Measurements from ENCODE around the gene MDFI. TPM values are rescaled to one million over a fixed set of nuclear protein-coding genes. Genes with fewer than 3 reads are reported as not detected.

Gene MDFI
- total and polyA plus RNA-seq, 8 donors = 25.9 to 139 (median 108) TPM

DNA sequence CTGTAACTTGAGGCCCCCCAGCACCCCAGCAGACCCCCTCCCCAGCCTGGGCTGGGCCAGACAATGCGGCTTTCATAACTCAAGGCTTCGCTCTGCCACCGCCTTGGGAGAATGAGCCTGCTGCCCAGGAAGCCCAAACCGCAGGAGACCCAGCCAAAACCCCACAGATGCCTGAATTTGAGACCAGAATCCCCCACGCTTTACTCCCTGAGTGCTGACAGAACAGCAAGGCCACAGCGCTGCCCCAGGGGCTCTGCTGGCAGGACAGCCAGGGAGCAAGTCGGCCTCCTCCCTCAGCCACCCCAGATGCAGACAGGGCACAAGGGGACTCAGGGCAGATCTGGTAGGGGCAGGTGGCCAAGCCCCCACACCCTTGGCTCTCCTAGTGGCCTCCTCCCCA, 2.2 kb downstream of the MDFI start:
- TF ChIP-seq, protein P1, sequence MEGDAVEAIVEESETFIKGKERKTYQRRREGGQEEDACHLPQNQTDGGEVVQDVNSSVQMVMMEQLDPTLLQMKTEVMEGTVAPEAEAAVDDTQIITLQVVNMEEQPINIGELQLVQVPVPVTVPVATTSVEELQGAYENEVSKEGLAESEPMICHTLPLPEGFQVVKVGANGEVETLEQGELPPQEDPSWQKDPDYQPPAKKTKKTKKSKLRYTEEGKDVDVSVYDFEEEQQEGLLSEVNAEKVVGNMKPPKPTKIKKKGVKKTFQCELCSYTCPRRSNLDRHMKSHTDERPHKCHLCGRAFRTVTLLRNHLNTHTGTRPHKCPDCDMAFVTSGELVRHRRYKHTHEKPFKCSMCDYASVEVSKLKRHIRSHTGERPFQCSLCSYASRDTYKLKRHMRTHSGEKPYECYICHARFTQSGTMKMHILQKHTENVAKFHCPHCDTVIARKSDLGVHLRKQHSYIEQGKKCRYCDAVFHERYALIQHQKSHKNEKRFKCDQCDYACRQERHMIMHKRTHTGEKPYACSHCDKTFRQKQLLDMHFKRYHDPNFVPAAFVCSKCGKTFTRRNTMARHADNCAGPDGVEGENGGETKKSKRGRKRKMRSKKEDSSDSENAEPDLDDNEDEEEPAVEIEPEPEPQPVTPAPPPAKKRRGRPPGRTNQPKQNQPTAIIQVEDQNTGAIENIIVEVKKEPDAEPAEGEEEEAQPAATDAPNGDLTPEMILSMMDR (IDR thresholded peaks at IDR 0.05) = no peak
- intact Hi-C loops (cut with DNase I) = no loop called here
- H3K27ac ChIP-seq = no peak overlapping the region
- peaks cover 3 to 28% of the 10 kb centered on the region in 2 donors for H3K4me1 ChIP-seq
- ATAC-seq (no peak), DNase-seq (no peak)
- no peak overlapping the region for H3K4me3 ChIP-seq
- peaks cover 17 to 50% of the 10 kb centered on the region in 2 donors for H3K27me3 ChIP-seq
- no peaks in the 10 kb centered on the region for H3K9me3 ChIP-seq
- no peaks in the 10 kb centered on the region for H3K36me3 ChIP-seq

DNA sequence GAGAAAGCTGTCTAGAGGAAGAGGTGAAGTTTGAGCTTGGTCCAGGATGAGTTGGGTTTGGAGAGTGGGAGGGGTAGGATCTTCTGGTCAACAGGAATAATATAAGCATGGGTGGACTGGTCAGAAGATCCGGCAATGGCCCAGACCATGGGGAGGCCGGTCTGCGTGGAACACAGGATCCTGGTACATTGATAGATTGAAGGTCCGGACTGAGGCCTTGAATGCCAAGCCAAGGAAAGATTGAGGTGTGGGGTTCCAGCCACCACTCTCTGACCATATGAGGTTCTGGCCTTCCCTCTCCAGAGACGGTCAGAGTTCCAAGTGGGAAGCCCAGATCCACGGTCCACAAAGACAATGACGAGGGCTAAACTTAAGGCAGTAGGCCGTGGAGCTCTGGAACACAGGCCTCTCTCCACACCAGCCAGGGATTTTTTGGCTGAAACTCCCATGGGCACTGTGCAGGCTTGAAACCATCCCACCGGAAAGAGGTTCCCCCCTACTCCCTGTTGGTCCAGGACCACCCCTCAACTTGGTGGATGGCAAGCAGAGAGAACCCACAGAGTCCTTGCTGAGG, 3.2 kb downstream of the MDFI start:
- no peak for ATAC-seq
- H3K9me3 ChIP-seq = no peaks in the 10 kb centered on the region
- H3K27me3 ChIP-seq = peaks cover 17 to 43% of the 10 kb centered on the region in 2 donors
- no peaks in the 10 kb centered on the region for H3K36me3 ChIP-seq
- TF ChIP-seq, protein P1 (IDR thresholded peaks at IDR 0.05) = no peak
- no peak for DNase-seq
- no peak overlapping the region for H3K4me3 ChIP-seq
- intact Hi-C loops (cut with DNase I) = no loop called here
- H3K4me1 ChIP-seq = peaks cover 3 to 28% of the 10 kb centered on the region in 2 donors
- H3K27ac ChIP-seq = no peak overlapping the region

DNA sequence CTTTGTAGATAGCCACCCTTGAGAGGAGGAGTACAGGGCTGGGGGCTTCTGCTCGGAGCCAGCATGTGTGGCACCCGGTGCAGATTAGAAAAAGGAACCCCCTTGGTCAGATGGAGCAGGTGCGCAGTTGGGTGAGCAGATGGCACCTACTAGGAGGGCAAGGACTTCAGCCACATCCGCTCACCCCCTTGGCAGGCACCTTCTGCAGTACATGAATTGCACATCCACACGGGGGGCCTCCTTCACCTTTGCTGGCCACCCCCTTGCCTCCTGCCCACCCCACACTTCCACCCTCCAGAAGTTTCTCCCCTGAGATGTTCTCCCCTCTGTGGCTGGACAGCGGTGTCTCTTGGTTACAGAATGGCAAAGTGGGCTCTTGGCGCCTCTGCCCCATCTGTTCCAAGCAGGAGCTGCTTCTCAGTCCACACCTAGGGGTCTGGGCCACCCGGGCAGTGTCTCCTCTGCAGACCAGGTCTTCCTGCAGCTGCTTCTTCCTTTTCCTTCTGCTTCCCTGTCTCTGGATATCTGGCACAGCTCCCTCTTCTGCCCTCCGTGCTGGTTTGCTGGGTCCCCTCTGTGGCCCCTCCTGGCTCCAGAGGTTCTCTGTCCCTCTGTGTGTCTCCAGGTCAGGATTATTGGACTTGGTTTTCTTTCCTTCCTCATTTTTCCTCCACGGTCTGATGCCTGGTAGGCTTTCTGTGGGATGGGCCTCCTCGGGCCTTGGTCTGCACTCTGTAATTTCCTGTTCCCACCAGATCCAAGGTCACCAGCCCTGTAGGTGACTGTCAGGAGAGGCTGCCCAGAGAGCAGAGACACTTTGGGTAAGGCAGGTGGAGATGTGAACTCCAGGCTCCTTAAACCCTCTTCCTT, 4.1 kb downstream of the MDFI start:
- Histone ChIP-seq H3K27me3 (peaks cover 15 to 34% of the 10 kb centered on the region in 2 donors), H3K27ac (no peak overlapping the region), H3K4me1 (peaks cover 0 to 21% of the 10 kb centered on the region in 2 donors), H3K36me3 (no peaks in the 10 kb centered on the region), H3K4me3 (no peak overlapping the region), H3K9me3 (no peaks in the 10 kb centered on the region)
- TF ChIP-seq, protein P1 (IDR thresholded peaks at IDR 0.05) = no peak
- DNase-seq (no peak), ATAC-seq (no peak)
- intact Hi-C loops (cut with DNase I) = no loop called here

DNA sequence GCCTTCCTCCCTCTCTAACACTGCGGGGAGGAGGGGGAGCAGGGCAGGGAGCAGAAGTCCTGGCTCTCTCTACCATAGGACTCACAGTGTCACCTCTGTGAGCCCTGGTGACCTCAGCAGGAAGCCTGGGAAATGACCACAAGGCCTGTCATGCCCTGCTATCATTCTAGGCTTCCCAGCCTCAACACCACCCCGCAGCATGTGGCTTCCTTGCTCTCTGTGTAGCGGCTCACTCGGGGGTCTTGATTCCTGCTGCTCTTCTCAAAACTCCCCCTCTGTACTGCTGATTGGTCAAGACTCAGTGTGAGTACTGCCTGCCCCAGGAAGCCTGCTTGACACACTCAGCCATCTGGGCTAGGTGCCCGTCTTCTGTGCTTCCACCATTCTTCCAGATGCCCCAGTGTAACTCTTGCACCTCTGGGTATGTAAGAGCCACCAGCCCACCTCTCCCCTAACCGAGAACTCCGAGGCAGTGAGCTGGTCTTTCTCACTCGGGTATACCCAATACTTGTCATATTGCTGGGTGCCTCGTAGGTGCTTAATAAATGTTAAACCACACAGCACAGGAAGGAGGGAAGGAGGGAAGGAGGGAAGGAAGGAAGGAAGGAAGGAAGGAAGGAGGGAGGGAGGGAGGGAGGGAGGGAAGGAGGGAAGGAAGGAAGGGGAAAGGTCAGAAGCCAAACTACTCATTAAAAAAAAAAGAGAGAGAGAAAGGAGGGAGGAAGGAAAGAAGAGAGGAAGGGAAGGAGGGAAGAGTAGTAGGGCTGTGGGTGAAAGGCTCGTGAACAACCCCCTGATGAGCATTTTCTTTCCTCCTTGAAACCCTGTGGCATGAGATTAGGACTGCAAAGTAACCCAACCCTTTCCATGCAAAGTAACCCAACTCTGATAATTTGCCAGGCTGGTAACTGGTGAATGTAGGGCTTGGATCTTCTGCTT, 5.0 kb downstream of the MDFI start:
- intact Hi-C loops (cut with DNase I) = no loop called here
- no peak for DNase-seq
- H3K9me3 ChIP-seq = no peaks in the 10 kb centered on the region
- peaks cover 6 to 25% of the 10 kb centered on the region in 2 donors for H3K27me3 ChIP-seq
- ATAC-seq = no peak
- no peaks in the 10 kb centered on the region for H3K36me3 ChIP-seq
- TF ChIP-seq, protein P1 (IDR thresholded peaks at IDR 0.05) = no peak
- H3K4me3 ChIP-seq = no peak overlapping the region
- no peak overlapping the region for H3K27ac ChIP-seq
- H3K4me1 ChIP-seq = peaks cover 0 to 12% of the 10 kb centered on the region in 2 donors

Measured in left lung (tissue), 10 donors.